HG03558 (cell line): ENCODE measurements around the gene MRTO4.
"Not testable (repeated sequence)": the region's sequence is repeated elsewhere in the genome, so short reads cannot be mapped to it uniquely, and the experiment has no call there.

Experiments
- ATAC-seq: cut with Tn5 transposase; IDR thresholded peaks from one replicate; pipeline ENCODE4 v1.9.1; 2021; ENCODE audit warnings: moderate number of reproducible peaks; ENCODE audit not compliant: unreplicated experiment; ENCODE audit errors: extremely low read depth

Gene MRTO4

DNA sequence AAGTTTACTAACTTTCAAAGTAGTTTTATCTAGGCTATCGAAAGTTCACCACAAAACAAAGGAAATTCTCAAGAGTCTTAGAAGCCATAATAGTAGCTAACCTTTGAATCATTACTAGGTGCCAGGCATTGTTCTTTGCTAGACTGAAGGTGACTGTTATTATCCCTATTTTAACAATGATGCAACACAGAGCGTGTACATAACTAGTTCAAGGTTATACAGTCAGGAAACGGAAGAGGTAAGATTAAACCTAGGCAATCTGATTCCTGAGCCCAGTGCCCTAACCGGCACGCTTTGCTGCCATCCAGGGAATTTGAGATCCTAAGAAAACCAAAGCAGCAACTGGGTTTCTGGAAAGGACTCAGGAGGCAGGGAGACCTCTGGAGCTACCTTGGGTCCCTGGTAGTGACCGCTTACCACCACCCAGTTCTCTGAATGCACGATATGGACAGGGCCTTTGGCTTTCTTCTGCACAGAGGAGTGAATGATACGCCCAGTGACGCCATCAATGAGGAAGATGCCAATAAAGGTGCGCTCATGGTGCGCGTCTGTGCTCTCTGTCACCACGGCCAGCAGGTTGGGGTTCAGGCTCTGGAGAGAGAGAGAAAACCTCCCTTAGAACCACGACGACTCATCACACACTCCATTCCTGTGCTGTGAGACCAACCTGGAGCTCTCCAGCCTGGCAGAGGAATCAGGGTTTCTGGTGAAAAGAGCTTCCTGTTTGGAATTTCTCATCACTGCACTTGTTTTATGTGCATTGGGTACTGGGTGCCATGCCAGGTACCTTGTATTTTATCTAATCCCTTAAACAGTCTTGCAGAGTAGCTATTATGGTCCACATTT is 28.4 kb upstream of the MRTO4 start:
- ATAC-seq, result no peak

DNA sequence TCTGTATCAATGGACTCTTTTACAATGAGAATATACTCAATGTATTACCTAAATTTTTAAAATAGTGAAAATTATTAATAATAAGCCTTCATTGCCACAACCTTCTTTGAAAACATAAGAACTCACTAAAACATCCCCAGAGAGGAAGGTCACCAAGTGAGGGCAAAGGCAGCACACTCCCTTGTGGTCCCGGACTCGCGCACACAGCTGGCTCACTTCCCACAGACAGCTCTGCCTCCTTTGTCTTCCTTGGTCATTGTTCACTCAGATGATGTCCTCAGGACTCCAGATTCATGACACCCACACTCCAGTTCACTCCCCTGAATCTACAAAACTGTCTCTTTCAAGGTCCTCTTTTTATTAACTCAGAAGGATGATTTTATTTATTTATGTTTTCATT is 22.4 kb upstream of the MRTO4 start:
- ATAC-seq, result no peak

DNA sequence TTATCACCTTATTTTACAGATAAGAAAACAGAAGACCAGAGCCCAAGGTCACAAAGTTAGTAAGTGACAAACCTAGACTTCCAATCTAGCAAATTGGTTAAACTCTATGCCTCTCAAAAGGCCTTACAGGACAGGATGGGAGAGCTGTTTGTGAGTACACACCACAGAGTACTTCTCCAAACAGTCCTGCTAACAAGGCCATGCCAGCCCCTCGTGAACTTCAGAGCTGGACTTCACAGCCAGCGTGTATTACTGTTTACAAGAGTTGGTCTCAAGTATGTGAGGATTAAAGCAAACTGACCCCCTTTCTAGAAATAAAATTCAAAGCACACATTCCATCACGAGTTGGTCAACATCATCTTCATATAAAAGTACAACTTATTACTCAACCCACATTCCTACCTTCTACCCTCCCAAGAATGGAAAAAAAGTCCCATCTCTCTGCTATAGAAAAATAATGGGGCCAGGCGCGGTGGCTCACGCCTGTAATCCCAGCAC is 21.7 kb upstream of the MRTO4 start:
- no peak for ATAC-seq

DNA sequence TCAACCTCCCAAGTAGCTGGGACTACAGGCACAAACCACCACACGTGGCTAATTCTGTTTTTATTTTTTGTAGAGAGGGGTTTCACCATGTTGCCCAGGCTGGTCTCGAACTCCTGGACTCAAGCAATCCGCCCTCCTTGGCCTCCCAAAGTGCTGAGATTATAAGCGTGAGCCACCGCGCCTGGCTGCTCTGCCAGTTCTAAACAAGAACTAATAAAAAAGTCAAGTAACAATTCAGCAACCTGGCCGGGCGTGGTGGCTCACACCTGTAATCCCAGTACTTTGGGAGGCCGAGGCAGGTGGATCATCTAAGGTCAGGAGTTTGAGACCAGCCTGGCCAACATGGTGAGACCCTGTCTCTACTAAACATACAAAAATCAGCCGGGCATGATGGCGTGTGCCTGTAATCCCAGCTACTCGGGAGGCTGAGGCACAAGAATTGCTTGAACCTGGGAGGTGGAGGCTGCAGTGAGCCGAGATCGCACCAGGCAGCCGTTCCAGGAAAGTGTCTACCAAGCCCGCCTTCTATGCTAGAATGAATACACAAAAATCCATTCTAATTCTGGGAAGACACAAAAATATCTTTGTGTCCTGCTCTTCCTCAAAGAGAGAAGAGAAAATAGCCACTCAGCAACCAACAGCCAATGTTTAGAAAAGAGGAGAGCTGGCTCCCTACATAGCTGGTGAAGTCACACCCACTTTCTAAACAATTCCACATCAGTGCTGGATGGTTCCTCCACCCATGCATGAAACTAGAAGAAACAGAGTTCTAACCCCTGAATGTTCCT is 19.7 kb upstream of the MRTO4 start:
- not testable (repeated sequence) for ATAC-seq

DNA sequence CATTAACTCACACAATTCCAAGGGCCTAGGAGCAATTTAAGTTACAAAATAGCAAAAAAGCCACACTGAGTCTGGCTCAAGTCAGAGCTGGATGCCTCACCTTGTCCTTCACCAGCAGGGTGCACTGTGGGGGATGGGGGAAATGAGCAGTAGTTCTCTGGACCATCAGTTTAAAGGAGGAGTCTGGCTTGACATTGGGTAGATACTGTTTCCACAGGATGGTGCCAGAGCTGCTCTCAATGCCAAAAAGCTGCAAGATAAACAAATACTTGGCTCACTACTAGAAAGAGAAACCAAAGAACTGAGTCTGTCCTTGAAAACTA is 19.1 kb upstream of the MRTO4 start:
- ATAC-seq, result no peak

DNA sequence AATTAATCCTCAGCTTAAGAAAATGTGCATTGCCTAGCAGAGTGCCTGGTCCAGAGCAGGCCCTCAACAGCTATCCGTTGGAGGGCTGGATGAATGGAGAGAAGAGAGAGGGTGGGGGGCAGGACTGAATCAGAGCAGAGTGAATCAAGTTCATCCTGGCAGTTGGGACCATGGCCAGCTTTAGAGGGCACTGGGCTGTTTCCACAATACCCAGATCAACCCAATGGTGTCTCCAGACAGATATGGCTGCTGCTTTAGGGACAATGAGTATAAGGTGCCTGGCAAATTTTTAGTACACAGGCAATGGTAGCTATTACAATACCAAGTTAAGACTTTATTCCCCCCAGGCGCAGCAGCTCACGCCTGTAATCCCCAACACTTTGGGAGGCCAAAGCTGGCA is 17.4 kb upstream of the MRTO4 start:
- ATAC-seq, result no peak

DNA sequence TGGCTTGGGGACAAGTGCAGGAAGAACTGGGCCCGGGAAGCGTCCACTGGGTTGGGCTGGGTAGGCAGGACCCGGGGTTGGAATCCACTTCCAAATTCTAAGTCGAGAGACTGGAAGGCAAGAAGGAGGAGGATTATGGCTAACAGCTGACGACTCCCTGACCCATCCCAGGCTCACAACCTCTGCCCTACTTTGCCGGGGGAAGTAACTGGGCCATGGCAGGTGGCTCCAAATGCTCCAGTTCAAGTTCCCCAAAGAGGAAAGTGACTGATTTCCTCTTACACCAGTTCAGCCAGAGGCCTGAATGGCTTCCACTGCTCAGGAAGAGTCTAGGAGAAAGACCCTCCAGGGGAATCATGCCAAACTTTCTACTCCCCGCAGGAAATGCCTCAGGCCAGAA is 11.7 kb upstream of the MRTO4 start:
- ATAC-seq, result no peak

DNA sequence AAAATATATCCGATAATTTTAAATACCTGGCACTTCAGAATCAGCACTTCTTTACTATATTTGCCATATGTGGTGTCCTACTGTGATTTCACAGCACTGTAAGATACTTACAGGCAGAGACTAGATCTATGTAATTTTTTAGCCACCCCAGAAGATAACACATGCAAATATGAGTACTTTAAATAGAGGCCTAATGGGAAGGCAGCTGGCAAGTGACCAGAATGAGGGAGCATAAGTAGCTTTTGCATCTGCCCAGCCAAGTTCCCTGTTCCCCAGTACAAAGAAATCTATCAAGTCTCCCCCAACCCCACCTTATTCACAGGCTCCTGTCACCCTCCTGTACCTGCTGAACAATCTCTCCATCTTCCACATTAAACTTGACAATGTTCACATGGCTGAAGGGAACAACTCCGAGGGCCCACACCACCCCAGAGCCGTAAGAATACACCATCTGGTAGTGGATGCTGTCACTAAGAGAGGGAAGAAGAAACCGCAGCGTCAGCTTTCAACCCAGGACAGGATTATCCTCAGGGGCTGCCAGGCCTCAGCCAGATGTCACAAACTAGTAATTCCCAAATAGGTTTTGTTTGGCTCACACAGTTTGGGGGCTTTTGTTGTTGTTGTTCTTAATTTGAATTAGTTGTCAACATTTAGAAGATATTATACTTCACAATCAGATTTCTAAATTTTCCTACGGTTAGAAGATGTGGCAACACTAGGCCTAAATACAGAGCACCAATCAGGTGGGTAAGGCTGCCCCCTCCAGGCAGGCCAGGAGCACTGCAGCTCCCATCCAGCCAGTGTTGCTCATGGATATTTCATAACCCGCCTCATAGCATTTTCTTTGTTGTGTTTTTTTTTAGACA is 10.7 kb upstream of the MRTO4 start:
- no peak for ATAC-seq

DNA sequence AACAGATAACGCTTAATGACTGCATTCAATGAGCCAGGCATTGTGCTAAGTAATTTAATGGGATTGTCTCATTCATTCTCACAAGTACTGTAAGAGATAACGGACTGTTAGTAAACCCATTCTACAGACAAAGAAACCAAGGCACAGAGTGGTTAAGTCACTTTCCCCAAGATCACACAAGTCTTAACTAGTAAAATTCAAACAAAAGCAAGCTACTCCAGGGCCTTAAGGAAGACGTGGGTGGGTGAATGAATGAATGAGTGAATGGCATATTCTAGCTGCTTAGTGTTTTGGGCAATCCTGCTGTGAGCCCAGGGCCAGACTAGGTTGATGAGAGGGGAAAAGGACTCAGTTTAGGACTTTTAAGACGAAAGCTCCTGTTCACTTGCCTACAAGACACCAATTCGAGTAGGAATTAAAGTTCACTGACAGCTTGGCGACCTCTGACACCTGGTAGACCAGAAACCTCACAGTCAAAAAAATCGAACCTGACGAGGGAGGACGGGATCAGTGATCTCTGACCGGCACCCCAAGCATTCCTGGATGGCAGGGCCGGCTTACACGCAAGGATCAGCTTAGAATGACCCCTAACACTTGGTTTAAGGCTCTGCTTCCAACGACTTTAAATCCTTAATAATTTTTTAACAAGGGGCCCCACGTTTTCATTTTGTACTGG is 838 bp upstream of the MRTO4 start:
- no peak for ATAC-seq

DNA sequence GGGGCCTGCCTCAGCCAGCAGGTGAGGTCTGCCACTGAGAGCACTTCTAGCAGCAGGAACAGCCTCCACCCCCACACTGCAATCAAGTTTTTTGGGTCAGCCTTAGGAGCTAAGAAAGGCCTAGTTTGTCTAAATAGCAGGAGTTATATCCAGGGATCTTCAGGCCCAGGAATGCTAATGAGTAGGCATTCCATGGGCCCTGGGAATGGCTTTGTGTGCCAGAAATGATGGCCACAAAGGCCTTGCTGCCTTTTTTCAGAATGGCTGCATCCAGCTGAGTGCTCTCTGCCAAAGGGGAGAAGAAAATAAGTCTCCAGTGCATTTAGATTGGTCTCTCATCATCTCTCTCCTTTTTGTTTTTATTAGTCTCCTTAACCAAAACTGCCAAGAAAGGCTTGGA is 2.8 kb downstream of the MRTO4 start:
- ATAC-seq, result no peak

DNA sequence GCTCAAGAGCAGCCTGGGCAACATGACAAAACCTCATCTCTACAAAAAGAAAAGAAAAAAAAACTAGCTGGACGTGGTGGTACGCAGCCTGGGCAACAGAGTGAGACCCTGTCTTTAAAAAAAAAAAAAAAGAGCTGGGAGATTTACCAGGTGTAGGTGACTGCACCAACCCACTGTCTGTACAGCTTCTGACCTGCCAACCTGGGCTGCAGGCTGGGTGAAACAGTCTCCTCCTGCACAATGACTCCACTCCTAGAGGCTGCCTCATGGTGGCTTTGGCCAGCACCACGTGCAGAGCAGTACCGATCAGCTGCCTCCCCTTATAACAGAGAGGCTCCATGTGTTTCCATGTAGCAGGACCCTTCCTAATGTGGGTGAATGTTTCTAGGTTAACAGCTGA is 3.7 kb downstream of the MRTO4 start:
- no peak for ATAC-seq

DNA sequence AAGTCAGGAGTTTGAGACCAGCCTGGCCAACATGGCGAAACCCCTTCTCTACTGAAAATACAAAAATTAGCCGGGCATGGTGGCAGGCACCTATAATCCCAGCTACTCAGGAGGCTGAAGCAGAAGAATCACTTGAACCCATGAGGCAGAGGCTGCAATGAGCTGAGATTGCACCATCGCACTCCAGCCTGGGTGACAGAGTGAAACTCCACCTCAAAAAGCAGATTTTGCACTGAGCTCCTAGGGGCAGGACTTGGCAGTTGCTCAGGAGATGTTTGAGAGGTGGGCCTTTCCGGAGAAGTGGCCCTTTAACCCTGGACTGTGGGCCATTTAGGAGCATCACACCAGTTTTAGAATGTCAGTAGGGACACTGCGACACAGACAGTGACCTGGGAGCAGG is 4.7 kb downstream of the MRTO4 start:
- not testable (repeated sequence) for ATAC-seq

DNA sequence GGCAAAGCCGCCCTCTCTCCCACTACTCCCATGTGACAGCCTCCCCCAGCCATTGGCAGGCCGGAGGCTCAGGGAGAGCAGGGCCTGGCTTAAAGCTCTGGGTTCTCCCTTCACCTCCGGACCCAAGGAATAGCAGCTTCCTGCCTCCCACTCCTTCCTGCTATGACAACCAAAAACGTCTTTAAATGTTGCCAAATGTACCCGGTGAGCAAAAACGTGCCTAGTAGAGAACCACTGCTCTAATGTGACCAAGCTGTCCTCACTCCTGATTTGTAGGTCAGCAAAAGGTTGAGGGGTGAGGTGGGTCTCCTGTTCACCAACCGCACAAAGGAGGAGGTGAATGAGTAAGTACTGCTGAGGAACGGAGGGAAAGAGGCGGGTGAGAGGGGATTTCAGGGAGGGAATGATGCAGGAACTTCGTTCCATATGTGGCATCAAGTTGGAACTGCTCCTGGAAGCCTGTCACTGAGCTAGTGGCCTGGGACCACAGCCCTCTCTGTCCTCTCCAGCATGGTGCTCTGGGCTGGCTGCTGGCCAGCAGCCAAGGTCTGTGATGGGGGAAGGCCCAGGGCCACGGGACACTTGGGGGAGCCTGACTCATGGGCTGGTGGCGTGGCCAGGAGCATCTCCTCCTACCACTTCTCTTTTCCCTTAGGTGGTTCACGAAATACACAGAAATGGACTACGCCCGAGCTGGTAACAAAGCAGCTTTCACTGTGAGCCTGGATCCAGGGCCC is 5.7 kb downstream of the MRTO4 start:
- no peak for ATAC-seq

DNA sequence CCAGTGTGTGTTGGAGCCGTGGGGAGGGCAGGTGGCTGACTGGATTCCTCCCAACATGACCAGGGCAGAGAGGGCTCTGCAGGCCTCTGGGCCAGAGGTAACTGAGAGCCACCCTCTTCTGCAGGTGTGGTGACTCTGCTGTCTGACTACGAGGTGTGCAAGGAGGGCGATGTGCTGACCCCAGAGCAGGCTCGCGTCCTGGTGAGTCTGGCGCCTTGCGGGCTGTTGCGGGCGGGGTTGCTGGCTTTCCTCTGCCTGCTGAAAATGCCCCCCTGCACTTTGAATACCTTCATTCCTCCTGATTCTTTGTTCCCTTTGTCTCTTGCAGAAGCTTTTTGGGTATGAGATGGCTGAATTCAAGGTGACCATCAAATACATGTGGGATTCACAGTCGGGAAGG is 6.7 kb downstream of the MRTO4 start:
- ATAC-seq, result no peak

DNA sequence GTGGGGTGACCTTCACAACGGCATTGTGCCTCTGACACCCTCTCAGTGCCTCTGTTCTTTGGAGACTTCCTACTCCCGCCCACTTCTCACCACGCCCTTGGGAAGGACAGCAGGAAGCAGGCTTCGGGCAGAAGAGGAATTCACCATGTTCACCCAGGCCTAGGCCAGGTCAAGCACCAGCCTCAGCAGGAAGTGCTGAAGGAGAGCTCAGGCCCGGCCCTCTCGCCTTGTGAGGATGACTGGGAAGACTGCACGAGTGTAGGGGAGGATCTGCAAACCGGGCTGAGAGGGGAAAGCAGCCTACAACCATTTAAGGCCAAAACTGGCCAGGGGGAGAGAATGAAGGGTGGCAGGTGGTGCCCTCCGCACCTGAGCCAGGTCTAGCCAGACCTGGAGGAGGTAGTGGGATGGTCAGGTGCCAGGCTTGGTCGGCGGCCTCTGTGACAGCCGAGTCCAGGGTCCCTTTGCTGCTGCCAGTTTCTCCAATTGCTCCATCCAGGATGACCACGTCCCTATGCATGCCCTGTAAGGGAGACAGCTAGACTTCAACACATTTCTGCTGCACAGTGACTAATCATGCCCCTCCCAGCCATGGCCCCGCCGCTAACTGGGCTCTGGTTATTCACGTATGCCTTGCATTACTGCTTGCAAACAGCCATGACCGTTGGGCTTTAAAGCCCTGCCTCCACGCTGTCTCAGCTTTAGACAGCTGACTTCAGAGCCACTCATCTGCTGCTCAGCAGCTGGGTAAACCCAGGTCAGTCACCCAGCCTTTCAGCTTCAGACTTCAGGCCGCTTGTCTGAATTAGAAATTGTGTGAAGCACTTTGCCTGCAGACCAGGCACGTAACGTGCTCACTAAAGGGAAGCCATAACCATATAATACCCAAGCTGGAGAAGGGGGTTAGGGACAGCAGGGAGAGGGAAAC is 8.9 kb downstream of the MRTO4 start:
- no peak for ATAC-seq

DNA sequence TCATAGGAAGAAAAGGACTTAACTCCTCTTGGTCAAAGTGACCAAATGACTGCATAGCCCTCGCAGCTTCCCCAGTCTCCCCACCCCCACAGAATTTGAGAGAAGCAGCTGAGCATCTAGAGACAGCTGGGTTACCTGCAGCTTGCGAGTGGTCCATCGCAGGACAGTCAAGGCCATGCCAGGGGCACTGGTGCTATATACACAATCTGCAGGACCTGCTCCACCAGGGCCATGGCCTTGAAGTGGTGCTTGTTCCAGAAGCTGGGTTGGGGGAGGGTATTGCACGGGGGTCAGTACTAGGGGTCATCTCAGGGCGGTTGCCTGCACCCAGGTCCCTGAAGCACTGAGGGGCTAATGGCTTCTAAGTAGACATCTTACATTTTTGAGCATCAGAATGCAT is 10.4 kb downstream of the MRTO4 start:
- ATAC-seq, result no peak

DNA sequence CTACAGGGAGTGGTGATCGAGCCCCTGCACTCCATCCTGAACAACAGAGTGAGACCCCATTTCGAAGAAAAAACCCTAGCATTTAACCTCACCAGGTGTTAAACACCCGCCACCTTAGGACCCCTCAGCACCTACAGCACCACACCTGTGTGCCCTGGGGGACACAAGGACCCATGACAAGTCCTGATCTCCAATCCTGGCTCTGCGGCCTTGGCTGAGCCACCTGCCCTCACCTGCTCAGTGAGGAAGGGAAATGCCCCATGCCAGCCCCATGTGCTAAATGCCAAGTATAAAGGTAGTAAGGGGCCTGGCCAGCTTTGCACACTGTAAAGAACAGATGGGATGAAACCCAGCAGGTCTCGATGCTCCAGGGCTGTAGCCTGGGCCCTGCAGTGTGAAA is 11.1 kb downstream of the MRTO4 start:
- ATAC-seq, result no peak

DNA sequence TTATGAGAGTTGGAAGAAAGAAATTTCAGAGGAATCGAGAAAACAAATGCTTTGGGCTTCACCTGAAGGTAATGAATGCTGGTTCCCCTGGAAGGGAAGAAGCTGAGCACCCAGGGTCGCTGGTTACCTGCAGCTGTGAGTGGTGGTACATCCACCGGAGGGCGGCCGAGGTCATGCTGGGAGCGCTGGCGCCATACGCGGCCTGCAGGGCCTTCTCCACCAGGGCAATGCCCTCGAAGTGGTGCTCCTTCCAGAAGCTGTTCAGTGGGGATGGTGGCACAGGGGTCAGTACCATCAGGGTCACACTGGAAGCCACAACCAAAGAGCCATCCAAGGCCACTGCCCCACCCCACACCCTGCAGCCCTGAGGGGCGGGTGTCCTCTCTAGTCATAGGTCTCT is 16.8 kb downstream of the MRTO4 start:
- ATAC-seq, result no peak
